Measurements from ENCODE around the gene HYOU1. TPM values are rescaled to one million over a fixed set of nuclear protein-coding genes. Genes with fewer than 3 reads are reported as not detected.

The HYOU1 gene
- polyA plus RNA-seq, 6 donors from 2014 or later: 7.1 to 13.4 (median 12.5) TPM

DNA sequence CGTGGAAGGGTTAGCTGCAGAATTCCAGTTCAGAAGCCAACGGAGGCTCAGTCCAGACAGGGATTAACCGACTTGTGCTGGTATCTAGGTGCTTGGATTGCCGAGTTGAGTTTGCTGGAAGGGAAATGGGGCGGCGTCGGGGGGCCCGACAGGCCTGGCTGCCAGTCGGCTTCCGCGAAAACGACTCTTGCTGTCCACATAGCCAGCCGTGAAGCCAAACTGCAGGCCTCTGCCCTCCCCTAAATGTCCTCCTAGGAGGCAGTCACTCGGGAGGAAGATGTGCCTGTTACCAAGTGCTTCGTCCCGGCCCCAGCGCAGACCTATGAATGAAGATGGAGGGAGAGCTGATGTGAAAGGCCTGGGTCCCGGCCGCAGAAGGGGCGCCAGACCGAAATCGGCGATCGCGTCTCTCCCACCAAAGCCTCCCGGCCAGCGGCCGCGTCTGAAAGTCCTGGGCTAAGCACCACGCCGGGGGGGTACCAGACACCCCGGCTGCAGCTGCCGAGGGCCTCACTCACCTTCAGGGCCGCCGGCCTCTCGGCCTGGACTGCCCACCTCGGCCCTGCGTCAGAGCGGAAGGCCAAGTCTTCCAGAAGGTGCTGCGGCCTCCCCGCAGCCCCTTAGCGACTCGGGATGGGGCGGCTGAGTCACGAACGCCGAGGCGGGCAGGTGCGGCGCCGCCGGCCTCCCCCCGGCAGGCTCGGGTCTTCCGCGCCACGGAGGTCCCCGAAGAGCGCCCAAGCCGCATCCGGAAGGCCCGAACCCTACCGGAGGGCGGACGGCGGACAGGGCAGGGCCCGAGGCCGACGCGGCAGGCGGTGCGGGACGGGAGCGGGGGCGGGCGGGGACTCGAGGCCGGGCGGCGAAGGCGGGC is 37.2 kb upstream of the HYOU1 start:
- Mint-ChIP-seq H3K27me3 (no peaks in the 10 kb centered on the region), H3K27ac (peak overlapping the region; percentile 83 to 98 (median 96)), H3K4me1 (peaks cover 26 to 62% (median 45%) of the 10 kb centered on the region in 3 donors), H3K36me3 (peaks cover 7 to 16% of the 10 kb centered on the region in 2 donors), H3K4me3 (peak overlapping the region; percentile 85 to 96 (median 93)), H3K9me3 (no peaks in the 10 kb centered on the region)
- DNase-seq (peak; percentile 36), ATAC-seq (ENCODE audit: low read depth in 2 of 2) (no peak)

GRCh38 chr11:119092880-119093842 is 36.2 kb upstream of the HYOU1 start:
- Mint-ChIP-seq H3K4me1 (peaks cover 22 to 60% (median 38%) of the 10 kb centered on the region in 3 donors), H3K27me3 (no peaks in the 10 kb centered on the region), H3K27ac (peak overlapping the region in 4 of 6 donors; percentile 54 to 83 (median 76)), H3K36me3 (peaks cover 6 to 10% of the 10 kb centered on the region in 2 donors), H3K4me3 (peak overlapping the region; percentile 42 to 94 (median 88)), H3K9me3 (no peaks in the 10 kb centered on the region)
- DNase-seq (no peak), ATAC-seq (ENCODE audit: low read depth in 2 of 2) (no peak)

DNA sequence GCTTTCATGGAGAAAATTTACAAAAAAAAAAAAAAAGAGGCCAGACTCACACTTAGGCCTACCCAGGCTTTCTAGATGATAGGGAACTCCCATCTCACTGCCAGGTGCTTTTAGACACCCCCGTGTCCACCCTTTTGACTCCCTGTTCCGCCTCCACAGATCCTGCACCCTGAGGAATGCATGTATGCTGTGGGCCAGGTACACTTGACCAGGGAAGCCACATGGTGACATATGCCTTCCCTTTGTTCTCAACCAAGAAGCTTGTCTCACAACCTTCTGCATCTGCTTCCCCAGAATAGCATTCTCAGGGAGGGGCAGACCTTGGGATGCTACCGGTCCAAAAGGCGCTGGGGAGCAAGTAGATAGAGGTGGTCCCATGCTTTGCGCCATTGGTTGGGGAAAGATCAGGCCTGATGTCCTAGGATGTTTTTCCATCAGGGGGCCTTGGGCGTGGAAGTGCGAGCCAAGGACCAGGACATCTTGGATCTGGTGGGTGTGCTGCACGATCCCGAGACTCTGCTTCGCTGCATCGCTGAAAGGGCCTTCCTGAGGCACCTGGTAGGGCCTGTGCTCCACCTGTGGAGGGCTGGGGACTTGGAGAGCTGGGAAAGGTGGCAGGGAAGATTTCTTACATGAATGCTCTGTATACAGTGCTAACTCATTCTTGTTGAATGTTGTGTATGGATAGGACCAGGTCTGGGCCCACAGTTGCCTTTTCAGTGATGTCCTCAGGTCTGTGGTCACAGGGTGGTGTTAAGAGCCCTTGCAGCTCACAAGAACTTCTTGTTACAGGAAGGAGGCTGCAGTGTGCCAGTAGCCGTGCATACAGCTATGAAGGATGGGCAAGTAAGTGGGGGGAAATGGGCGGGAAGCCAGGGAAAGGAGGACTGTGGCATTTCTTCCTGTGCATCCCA is 35.2 kb upstream of the HYOU1 start:
- no peak for ATAC-seq (ENCODE audit: low read depth in 2 of 2)
- peak overlapping the region in 3 of 6 donors; percentile 18 to 49 (median 32) for H3K27ac Mint-ChIP-seq
- H3K27me3 Mint-ChIP-seq: no peaks in the 10 kb centered on the region
- H3K36me3 Mint-ChIP-seq: peaks cover 0 to under 1% of the 10 kb centered on the region in 2 donors
- H3K9me3 Mint-ChIP-seq: no peaks in the 10 kb centered on the region
- H3K4me1 Mint-ChIP-seq: peaks cover 21 to 55% (median 30%) of the 10 kb centered on the region in 3 donors
- H3K4me3 Mint-ChIP-seq: peak overlapping the region in 3 of 8 donors; percentile 3 to 44 (median 39)
- no peak for DNase-seq

GRCh38 chr11:119091178-119091577 is 34.2 kb upstream of the HYOU1 start:
- H3K4me1 Mint-ChIP-seq: peaks cover 16 to 48% (median 24%) of the 10 kb centered on the region in 3 donors
- H3K36me3 Mint-ChIP-seq: no peaks in the 10 kb centered on the region
- ATAC-seq (ENCODE audit: low read depth in 2 of 2): no peak
- no peak overlapping the region for H3K27ac Mint-ChIP-seq
- H3K27me3 Mint-ChIP-seq: no peaks in the 10 kb centered on the region
- no peak for DNase-seq
- peak overlapping the region in 2 of 8 donors; percentile 25 to 44 for H3K4me3 Mint-ChIP-seq
- no peaks in the 10 kb centered on the region for H3K9me3 Mint-ChIP-seq

DNA sequence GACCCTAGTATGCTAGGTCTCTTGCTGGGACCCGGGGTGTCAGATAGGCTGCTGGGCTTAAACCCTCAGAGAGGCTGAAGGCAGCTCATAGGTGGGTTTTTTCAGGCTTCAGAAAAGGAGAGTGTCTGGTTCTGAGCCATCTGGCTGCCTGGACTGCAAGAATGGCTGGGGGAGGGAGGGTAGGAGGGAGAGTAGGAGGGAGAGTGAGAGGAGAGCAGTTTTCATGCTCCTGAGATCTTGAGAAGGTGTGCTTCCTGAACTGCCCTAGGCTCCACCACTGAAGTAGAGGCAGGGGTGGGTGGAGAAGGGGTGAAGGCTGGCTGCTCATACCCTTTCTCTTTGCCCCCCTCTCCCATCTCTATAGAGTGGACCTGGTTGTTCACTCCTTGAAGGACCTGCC is 32.3 kb upstream of the HYOU1 start:
- no peak for ATAC-seq (ENCODE audit: low read depth in 2 of 2)
- H3K4me1 Mint-ChIP-seq: peaks cover 20 to 53% (median 37%) of the 10 kb centered on the region in 3 donors
- no peak overlapping the region for H3K4me3 Mint-ChIP-seq
- H3K27me3 Mint-ChIP-seq: no peaks in the 10 kb centered on the region
- no peaks in the 10 kb centered on the region for H3K36me3 Mint-ChIP-seq
- H3K27ac Mint-ChIP-seq: no peak overlapping the region
- no peaks in the 10 kb centered on the region for H3K9me3 Mint-ChIP-seq
- DNase-seq: no peak

- H3K9me3 Mint-ChIP-seq: no peaks in the 10 kb centered on the region
These were observed 31.4 kb upstream of the HYOU1 start for GRCh38 chr11:119088406-119088805.

GRCh38 chr11:119087747-119088241 is 30.8 kb upstream of the HYOU1 start:
- ATAC-seq (ENCODE audit: low read depth in 2 of 2) (no peak), DNase-seq (no peak)
- H3K4me3 Mint-ChIP-seq: peak overlapping the region in 2 of 8 donors; percentile 35 to 67
- H3K27me3 Mint-ChIP-seq: no peaks in the 10 kb centered on the region
- no peaks in the 10 kb centered on the region for H3K36me3 Mint-ChIP-seq
- peak overlapping the region in 1 of 6 donors; percentile 94 for H3K27ac Mint-ChIP-seq
- peaks cover 17 to 46% (median 25%) of the 10 kb centered on the region in 3 donors for H3K4me1 Mint-ChIP-seq
- H3K9me3 Mint-ChIP-seq: no peaks in the 10 kb centered on the region

More at GRCh38 chr11:119088406-119088805, 31.4 kb upstream of the HYOU1 start:
- no peak for DNase-seq
- Mint-ChIP-seq H3K27me3 (no peaks in the 10 kb centered on the region), H3K27ac (no peak overlapping the region), H3K4me3 (peak overlapping the region in 1 of 8 donors; percentile 20), H3K4me1 (peaks cover 19 to 49% (median 31%) of the 10 kb centered on the region in 3 donors), H3K36me3 (no peaks in the 10 kb centered on the region)
- no peak for ATAC-seq (ENCODE audit: low read depth in 2 of 2)

- ATAC-seq (ENCODE audit: low read depth in 2 of 2): no peak
- Mint-ChIP-seq H3K27me3 (no peaks in the 10 kb centered on the region), H3K36me3 (peaks cover 0 to 3% of the 10 kb centered on the region in 2 donors), H3K9me3 (no peaks in the 10 kb centered on the region), H3K4me1 (peaks cover 17 to 39% (median 25%) of the 10 kb centered on the region in 3 donors), H3K4me3 (peak overlapping the region in 3 of 8 donors; percentile 40 to 67 (median 42)), H3K27ac (peak overlapping the region in 1 of 6 donors; percentile 94)
- no peak for DNase-seq
These were observed 30.1 kb upstream of the HYOU1 start for GRCh38 chr11:119087123-119087522.

- no peaks in the 10 kb centered on the region for H3K9me3 Mint-ChIP-seq
- H3K4me1 Mint-ChIP-seq: peaks cover 17 to 34% (median 25%) of the 10 kb centered on the region in 3 donors
- H3K4me3 Mint-ChIP-seq: peak overlapping the region; percentile 88 to 97 (median 96)
- no peaks in the 10 kb centered on the region for H3K27me3 Mint-ChIP-seq
- no peak for ATAC-seq (ENCODE audit: low read depth in 2 of 2)
- no peak for DNase-seq
- peaks cover 8 to 20% of the 10 kb centered on the region in 2 donors for H3K36me3 Mint-ChIP-seq
- peak overlapping the region; percentile 66 to 97 (median 90) for H3K27ac Mint-ChIP-seq
These were observed 28.4 kb upstream of the HYOU1 start for GRCh38 chr11:119085437-119085847.

DNA sequence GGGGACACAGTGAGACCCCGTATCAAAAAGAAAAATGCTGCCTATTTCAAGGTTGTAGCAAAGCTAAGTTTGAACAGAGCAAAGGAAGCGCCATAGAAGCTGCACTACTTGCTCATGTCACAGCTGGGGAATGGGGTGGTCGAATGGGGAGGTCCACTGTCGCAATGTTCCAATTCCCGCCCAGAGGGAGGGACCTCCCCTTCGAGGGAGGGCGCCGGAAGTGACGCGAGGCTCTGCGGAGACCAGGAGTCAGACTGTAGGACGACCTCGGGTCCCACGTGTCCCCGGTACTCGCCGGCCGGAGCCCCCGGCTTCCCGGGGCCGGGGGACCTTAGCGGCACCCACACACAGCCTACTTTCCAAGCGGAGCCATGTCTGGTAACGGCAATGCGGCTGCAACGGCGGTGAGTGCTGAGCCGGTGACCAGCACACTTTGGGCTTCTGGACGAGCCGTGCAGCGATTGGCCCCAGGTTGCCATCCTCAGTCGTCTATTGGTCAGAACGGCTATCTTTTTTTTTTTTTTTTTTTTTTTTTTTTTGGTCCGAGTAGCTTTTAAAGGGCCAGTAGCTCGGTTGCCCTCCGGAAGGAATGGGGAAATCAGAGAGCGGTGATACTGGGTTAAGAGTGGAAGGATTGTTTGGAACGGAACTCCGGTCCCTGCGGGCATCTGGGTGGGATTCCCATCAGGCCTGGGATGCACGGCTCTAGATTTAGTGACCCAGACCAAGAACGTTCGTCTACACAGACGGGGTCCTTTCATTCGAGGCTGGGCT is 27.8 kb upstream of the HYOU1 start, which contains the start of gene HMBS:
Gene HMBS (plus strand): TSS at position 219 of the 774 bp plus-strand sequence. CDS start 153 bp downstream, at position 372.
- Mint-ChIP-seq H3K4me3 (peak within 1 kb of the TSS; percentile 88 to 97 (median 96)), H3K36me3 (peaks cover 8 to 23% of the 10 kb centered on the region in 2 donors), H3K27ac (peak within 1 kb of the TSS; percentile 66 to 97 (median 90)), H3K4me1 (peaks cover 12 to 28% (median 19%) of the 10 kb centered on the region in 3 donors), H3K27me3 (no peaks in the 10 kb centered on the region), H3K9me3 (no peaks in the 10 kb centered on the region)
- peak; percentile 94 for ATAC-seq (ENCODE audit: low read depth in 2 of 2)
- DNase-seq: peak; percentile 92

GRCh38 chr11:119081682-119082260 is 24.8 kb upstream of the HYOU1 start:
- no peaks in the 10 kb centered on the region for H3K27me3 Mint-ChIP-seq
- peak overlapping the region in 1 of 8 donors; percentile 70 for H3K4me3 Mint-ChIP-seq
- H3K4me1 Mint-ChIP-seq: peaks cover 8 to 18% (median 16%) of the 10 kb centered on the region in 3 donors
- peak overlapping the region in 5 of 6 donors; percentile 3 to 84 (median 63) for H3K27ac Mint-ChIP-seq
- no peaks in the 10 kb centered on the region for H3K9me3 Mint-ChIP-seq
- peaks cover 19 to 36% of the 10 kb centered on the region in 2 donors for H3K36me3 Mint-ChIP-seq
- ATAC-seq (ENCODE audit: low read depth in 2 of 2): no peak
- no peak for DNase-seq
